ENCODE results near the gene ABO.
"Not testable (repeated sequence)": the region's sequence is repeated elsewhere in the genome, so short reads cannot be mapped to it uniquely, and the experiment has no call there.

ABO gene

GRCh38 chr9:133223159-133223756 lies 51.7 kb downstream of the ABO start:
- DNase-seq, result not testable (repeated sequence)

- not testable (repeated sequence) for DNase-seq
Measured at GRCh38 chr9:133221994-133222393, 53.0 kb downstream of the ABO start.

GRCh38 chr9:133221177-133221809 lies 53.7 kb downstream of the ABO start:
- no peak for DNase-seq

GRCh38 chr9:133218049-133218975 lies 56.7 kb downstream of the ABO start:
- DNase-seq, result not testable (repeated sequence)

GRCh38 chr9:133217333-133217988 lies 57.5 kb downstream of the ABO start:
- not testable (repeated sequence) for DNase-seq

- DNase-seq, result not testable (repeated sequence)
Measured at GRCh38 chr9:133214276-133214675, 60.7 kb downstream of the ABO start.

- DNase-seq, result no peak
Measured at GRCh38 chr9:133210609-133211008, 64.4 kb downstream of the ABO start.

DNA sequence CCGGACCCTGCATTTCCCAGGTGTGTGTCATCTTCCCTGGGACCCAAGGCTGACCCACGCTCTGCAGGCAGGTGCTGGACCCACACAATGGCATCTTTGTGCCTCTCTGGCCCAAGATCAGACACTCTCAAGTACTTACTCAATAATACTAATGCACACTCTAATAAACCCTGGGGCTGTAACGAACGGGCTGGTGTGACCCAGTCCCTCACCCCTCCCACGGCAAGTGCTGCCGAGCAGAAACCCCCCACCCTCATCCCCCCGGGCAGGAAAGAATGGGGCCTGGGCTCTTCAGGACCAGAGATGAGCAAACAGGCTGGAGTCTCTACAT lies 64.8 kb downstream of the ABO start:
- DNase-seq, result no peak

DNA sequence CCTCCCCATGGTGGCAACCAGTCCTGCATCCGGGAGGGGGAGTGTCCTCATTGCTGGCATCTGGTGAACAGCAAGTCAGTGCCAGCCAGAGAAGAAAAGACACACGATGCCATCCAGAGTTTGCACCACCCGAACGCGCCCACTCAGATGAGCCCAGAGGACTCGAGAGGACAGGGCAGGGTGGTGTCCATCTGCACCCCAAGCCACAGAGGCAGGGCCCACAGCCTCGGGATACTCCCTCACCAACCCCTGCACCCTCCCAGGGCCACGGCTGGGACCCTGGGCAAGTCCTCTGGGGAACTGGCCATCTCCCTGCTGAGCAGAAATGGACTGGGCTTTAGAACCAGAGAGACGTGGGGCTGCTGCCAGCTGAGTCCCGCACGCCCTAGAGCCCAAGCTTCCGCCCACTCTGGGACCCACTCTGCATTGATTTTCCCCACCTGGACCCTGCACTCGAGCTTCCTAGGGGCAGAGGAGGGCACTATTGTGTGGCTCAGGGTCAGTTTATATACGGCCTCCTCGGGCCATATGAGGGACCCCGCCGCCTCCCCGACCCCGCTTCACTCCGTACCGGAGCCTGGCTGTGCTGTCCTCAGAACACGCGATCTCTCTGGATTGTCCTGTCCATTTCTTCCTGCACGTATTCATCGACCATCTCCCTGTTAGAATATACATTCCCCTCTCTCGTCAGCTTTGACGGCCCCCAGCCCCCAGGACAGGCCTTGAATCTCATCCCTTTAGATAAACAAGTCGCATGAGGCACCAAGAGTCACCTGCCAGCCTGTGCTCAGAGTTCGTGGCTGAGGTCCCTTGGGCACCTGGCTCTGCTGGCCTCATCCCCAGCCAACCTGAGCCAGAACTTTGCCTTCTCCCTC lies 65.4 kb downstream of the ABO start:
- DNase-seq, result not testable (repeated sequence)

GRCh38 chr9:133208880-133209300 lies 66.1 kb downstream of the ABO start, which contains the start of gene OBP2B:
Gene OBP2B, minus strand, starts transcription at chr9:133209250. Its CDS starts 51 bp downstream, at chr9:133209199.
- DNase-seq, result not testable (repeated sequence)

- not testable (repeated sequence) for DNase-seq
Measured at GRCh38 chr9:133208171-133208879, 66.7 kb downstream of the ABO start.

GRCh38 chr9:133207540-133208170 lies 67.3 kb downstream of the ABO start:
- no peak for DNase-seq

- DNase-seq, result no peak
Measured at GRCh38 chr9:133207021-133207531, 67.9 kb downstream of the ABO start.

GRCh38 chr9:133205996-133206931 lies 68.7 kb downstream of the ABO start:
- no peak for DNase-seq

DNA sequence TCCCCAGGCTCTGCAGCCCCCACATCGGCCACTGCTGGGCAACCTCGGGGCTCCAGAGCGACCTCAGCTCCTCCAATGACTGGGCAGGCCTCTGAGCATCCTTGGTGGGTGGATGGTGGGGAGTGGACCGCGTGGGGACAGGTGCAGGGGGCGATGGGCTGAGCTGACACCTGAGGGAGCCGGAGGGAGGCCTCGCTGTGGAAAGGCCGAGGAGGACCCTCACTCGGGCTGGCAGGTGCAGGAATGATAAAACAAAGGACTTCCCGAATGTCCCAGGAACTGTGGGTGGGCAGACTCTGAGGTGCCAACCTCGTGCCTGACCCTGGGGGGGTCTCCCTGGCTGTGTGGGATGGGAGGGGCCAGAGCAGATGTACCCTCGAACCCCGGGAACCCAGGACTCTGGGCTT lies 69.5 kb downstream of the ABO start:
- not testable (repeated sequence) for DNase-seq

Measured in EL (cell line).